Measurements from ENCODE around the gene MAP9. TPM values are rescaled to one million over a fixed set of nuclear protein-coding genes. Genes with fewer than 3 reads are reported as not detected.

The MAP9 gene
- total RNA-seq, 1 experiment from 2014 or later = 10.3 TPM

GRCh38 chr4:155407480-155407879, 30.7 kb upstream of the MAP9 start:
- CTCF ChIA-PET = interaction anchor here (0.6 kb wide), 1 partner anchor 545 kb away, joined by 4 read pairs; no protein-coding TSS in a partner anchor
- Mint-ChIP-seq H3K9me3 (ENCODE audit: low read depth, unreplicated experiment) (no peaks in the 10 kb centered on the region), H3K4me3 (ENCODE audit: low read depth, unreplicated experiment) (no peak overlapping the region), H3K27ac (ENCODE audit: unreplicated experiment) (no peak overlapping the region), H3K4me1 (ENCODE audit: low read depth, unreplicated experiment) (peaks cover 12% of the 10 kb centered on the region), H3K27me3 (ENCODE audit: unreplicated experiment) (no peaks in the 10 kb centered on the region), H3K36me3 (ENCODE audit: insufficient read depth, unreplicated experiment) (no peaks in the 10 kb centered on the region)
- intact Hi-C loops (cut with micrococcal nuclease; ENCODE audit: unreplicated experiment) = no loop called here
- no peak for DNase-seq
- no peak for TF ChIP-seq CTCF (IDR thresholded peaks at IDR 0.05; ENCODE audit: unreplicated experiment)
- BruUV-seq (replicated peaks) = no TSS peak

GRCh38 chr4:155405059-155405458, 28.3 kb upstream of the MAP9 start:
- intact Hi-C loops (cut with micrococcal nuclease; ENCODE audit: unreplicated experiment) = loop anchor here (2.0 kb wide), 1 partner anchor 548 kb away; the partner anchor contains the start of gene CTSO
- DNase-seq = no peak
- Mint-ChIP-seq H3K27me3 (ENCODE audit: unreplicated experiment) (no peaks in the 10 kb centered on the region), H3K27ac (ENCODE audit: unreplicated experiment) (no peak overlapping the region), H3K4me3 (ENCODE audit: low read depth, unreplicated experiment) (no peak overlapping the region), H3K4me1 (ENCODE audit: low read depth, unreplicated experiment) (peaks cover 19% of the 10 kb centered on the region), H3K36me3 (ENCODE audit: insufficient read depth, unreplicated experiment) (no peaks in the 10 kb centered on the region), H3K9me3 (ENCODE audit: low read depth, unreplicated experiment) (no peaks in the 10 kb centered on the region)
- TF ChIP-seq CTCF (IDR thresholded peaks at IDR 0.05; ENCODE audit: unreplicated experiment) = no peak
- no TSS peak for BruUV-seq (replicated peaks)
- CTCF ChIA-PET = no interaction called here

GRCh38 chr4:155403886-155404285, 27.1 kb upstream of the MAP9 start:
- no peaks in the 10 kb centered on the region for H3K9me3 Mint-ChIP-seq (ENCODE audit: low read depth, unreplicated experiment)
- no peak overlapping the region for H3K4me3 Mint-ChIP-seq (ENCODE audit: low read depth, unreplicated experiment)
- peaks cover 19% of the 10 kb centered on the region for H3K4me1 Mint-ChIP-seq (ENCODE audit: low read depth, unreplicated experiment)
- H3K36me3 Mint-ChIP-seq (ENCODE audit: insufficient read depth, unreplicated experiment) = no peaks in the 10 kb centered on the region
- CTCF ChIA-PET = interaction anchor here (0.9 to 1.0 kb wide), 2 partner anchors 384 to 549 kb away, joined by 3 read pairs; partner anchors contain the start of gene CTSO
- no peak for DNase-seq
- TF ChIP-seq CTCF (IDR thresholded peaks at IDR 0.05; ENCODE audit: unreplicated experiment) = peak; percentile 28
- no peaks in the 10 kb centered on the region for H3K27me3 Mint-ChIP-seq (ENCODE audit: unreplicated experiment)
- no peak overlapping the region for H3K27ac Mint-ChIP-seq (ENCODE audit: unreplicated experiment)
- intact Hi-C loops (cut with micrococcal nuclease; ENCODE audit: unreplicated experiment) = loop anchor here (1.0 to 2.0 kb wide), 2 partner anchors 383 to 549 kb away; partner anchors contain the start of gene CTSO
- no TSS peak for BruUV-seq (replicated peaks)

- intact Hi-C loops (cut with micrococcal nuclease; ENCODE audit: unreplicated experiment) = no loop called here
- Mint-ChIP-seq H3K27me3 (ENCODE audit: unreplicated experiment) (no peaks in the 10 kb centered on the region), H3K9me3 (ENCODE audit: low read depth, unreplicated experiment) (no peaks in the 10 kb centered on the region), H3K4me3 (ENCODE audit: low read depth, unreplicated experiment) (no peak overlapping the region), H3K4me1 (ENCODE audit: low read depth, unreplicated experiment) (peaks cover 19% of the 10 kb centered on the region), H3K27ac (ENCODE audit: unreplicated experiment) (peak overlapping the region; percentile 3), H3K36me3 (ENCODE audit: insufficient read depth, unreplicated experiment) (no peaks in the 10 kb centered on the region)
- no TSS peak for BruUV-seq (replicated peaks)
- CTCF ChIA-PET = interaction anchor here (0.7 kb wide), 1 partner anchor 551 kb away, joined by 3 read pairs; the partner anchor contains the start of gene CTSO
- no peak for DNase-seq
- no peak for TF ChIP-seq CTCF (IDR thresholded peaks at IDR 0.05; ENCODE audit: unreplicated experiment)
These were observed 26.2 kb upstream of the MAP9 start for GRCh38 chr4:155402941-155403340.
